Inflammatory macrophage treated with lipopolysaccharide for 1 hour (primary cell): Measurements from ENCODE around the gene RNF212.
"Not testable (repeated sequence)": the region's sequence is repeated elsewhere in the genome, so short reads cannot be mapped to it uniquely, and the experiment has no call there.

ENCODE experiments used
- DNase-seq, 2 donors: peaks; one replicate each; pipeline ENCODE4 v3.0.0-alpha.2; 2020 to 2022

Gene RNF212

GRCh38 chr4:1113311-1114009, at the start of gene RNF212:
Gene RNF212, minus strand, starts transcription at chr4:1113564. Its CDS starts 100 bp downstream, at chr4:1113464.
- DNase-seq, result peak in 1 of 2 donors; percentile 12

- no peak for DNase-seq
Measured at GRCh38 chr4:1160351-1160750, 47.0 kb upstream of the RNF212 start.

- no peak for DNase-seq
Measured at GRCh38 chr4:1156069-1156468, 42.7 kb upstream of the RNF212 start.

GRCh38 chr4:1155314-1155713, 42.0 kb upstream of the RNF212 start:
- no peak for DNase-seq

- peak in 1 of 2 donors; percentile 24 for DNase-seq
Measured at GRCh38 chr4:1154523-1155182, 41.3 kb upstream of the RNF212 start.

- DNase-seq, result no peak
Measured at GRCh38 chr4:1154126-1154522, 40.8 kb upstream of the RNF212 start.

- no peak for DNase-seq
Measured at GRCh38 chr4:1153567-1154090, 40.3 kb upstream of the RNF212 start.

- DNase-seq, result no peak
Measured at GRCh38 chr4:1152290-1152689, 38.9 kb upstream of the RNF212 start.

GRCh38 chr4:1151541-1151940, 38.2 kb upstream of the RNF212 start:
- DNase-seq, result no peak

- DNase-seq, result no peak
Measured at GRCh38 chr4:1150875-1151274, 37.5 kb upstream of the RNF212 start.

GRCh38 chr4:1139860-1140259, 26.5 kb upstream of the RNF212 start:
- DNase-seq, result no peak

- peak; percentile 80 to 90 for DNase-seq
Measured at GRCh38 chr4:1137850-1138249, 24.5 kb upstream of the RNF212 start.

- DNase-seq, result peak; percentile 72 to 73
Measured at GRCh38 chr4:1137063-1137776, 23.9 kb upstream of the RNF212 start.

GRCh38 chr4:1136048-1136447, 22.7 kb upstream of the RNF212 start:
- peak; percentile 38 to 60 for DNase-seq

GRCh38 chr4:1133033-1133432, 19.7 kb upstream of the RNF212 start:
- DNase-seq, result peak in 1 of 2 donors; percentile 12

- peak; percentile 59 to 96 for DNase-seq
Measured at GRCh38 chr4:1130316-1131186, 17.2 kb upstream of the RNF212 start.

- no peak for DNase-seq
Measured at GRCh38 chr4:1126506-1126905, 13.1 kb upstream of the RNF212 start.

GRCh38 chr4:1125466-1125865, 12.1 kb upstream of the RNF212 start:
- DNase-seq, result not testable (repeated sequence)

- no peak for DNase-seq
Measured at GRCh38 chr4:1124818-1125217, 11.5 kb upstream of the RNF212 start.

- no peak for DNase-seq
Measured at GRCh38 chr4:1122505-1122904, 9.1 kb upstream of the RNF212 start.

- no peak for DNase-seq
Measured at GRCh38 chr4:1116838-1117237, 3.5 kb upstream of the RNF212 start.

- DNase-seq, result no peak
Measured at GRCh38 chr4:1115528-1116293, 2.3 kb upstream of the RNF212 start.
